ENCODE results near the gene VAT1L.

Gene VAT1L

DNA sequence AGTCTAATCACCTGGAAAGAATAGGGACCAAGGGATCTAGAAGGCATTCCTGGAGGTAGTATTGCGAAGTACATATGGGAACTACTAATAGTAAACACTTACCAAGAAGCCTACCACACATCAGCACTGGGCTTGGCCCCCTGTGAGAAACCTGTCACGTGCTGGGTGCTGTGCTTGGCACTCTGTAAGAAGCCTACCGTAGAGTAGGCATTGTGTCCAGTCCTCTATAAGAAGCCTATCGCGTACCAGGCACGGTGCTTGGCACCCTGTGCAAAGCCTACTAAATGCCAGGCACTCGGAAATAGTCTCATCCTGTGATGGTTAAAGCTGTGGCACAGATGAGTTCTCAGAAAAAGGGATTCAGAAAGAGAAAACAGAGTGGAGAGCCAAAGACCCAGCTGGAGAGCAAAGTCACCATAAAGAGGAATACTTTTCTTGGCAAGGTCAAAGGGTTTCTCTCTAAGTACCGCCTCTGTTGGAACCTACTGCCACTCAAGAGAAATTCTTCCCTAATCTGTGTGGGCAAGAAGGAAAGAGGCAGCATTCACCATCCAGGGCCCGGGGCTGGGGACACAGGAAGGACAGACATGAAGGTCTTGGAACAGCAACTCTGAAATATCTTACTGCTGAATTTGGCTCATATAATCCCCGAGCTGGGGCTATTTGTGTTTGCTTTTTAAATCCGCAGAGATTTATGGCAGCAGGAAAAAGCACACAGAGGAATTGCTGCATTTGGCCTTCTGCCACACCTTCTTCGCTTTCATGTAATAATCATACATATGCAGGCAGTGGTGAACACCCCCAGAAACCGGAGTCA lies 81.8 kb downstream of the VAT1L start:
- DNase-seq (ENCODE audit: low read depth), result no peak

DNA sequence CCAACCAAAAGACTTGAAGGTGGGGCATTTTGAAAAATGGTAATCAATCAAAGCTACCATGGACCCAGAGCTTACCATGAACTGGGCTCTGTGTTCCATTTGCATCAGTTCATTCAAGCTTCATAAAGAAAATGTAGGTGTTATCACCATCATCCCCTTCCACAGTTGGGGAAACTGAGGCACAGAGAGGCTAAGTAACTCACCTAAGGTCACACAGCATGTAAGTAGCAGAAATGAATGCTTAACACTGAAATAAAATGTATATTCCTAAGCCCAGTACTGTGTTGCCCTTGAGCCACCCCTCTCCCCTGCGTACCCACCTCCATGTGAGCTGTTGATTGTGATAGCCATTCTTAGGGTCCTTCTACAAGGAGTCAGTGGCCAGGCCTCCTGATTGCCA lies 83.6 kb downstream of the VAT1L start:
- no peak for DNase-seq (ENCODE audit: low read depth)

DNA sequence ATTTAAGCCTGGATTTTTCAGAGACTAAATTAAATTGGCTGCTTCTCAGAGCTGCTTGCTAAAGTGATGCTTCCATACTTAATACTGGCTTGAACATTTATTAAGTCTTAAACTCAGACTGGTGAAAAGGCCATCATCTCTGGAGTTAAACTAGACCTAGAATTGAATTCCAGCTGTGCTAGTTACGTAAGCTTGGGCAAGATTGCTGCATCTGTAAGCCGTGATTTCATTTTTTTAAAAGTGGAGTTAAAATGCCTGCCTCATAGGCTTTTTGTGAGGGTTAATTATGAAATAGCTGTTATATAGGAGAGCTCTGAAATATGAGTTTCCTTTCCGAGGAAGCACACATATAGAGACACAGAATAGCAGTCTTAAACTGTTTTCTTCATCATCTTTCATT lies 84.7 kb downstream of the VAT1L start:
- DNase-seq (ENCODE audit: low read depth), result no peak

- no peak for DNase-seq (ENCODE audit: low read depth)
These were observed 86.0 kb downstream of the VAT1L start for GRCh38 chr16:77874347-77874746.

DNA sequence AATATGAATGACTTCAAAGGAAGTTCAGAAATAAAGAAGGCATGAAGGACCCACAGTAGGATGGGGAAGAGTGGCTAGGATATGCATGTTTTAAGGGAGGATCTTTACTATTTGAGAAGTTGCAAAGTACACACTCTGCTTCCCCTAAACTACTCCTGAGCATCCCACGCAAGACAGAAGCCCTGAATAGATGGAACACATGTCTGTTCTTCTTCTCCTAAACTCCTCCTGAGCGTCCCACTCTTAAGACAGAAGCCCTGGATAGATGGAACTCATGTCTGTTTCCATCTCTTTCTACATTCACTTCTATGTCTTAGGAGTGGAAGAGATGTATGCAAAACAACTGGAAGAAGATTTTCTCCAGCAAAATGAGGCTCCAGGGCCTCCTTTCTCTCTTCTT lies 88.4 kb downstream of the VAT1L start:
- DNase-seq (ENCODE audit: low read depth), result no peak

DNA sequence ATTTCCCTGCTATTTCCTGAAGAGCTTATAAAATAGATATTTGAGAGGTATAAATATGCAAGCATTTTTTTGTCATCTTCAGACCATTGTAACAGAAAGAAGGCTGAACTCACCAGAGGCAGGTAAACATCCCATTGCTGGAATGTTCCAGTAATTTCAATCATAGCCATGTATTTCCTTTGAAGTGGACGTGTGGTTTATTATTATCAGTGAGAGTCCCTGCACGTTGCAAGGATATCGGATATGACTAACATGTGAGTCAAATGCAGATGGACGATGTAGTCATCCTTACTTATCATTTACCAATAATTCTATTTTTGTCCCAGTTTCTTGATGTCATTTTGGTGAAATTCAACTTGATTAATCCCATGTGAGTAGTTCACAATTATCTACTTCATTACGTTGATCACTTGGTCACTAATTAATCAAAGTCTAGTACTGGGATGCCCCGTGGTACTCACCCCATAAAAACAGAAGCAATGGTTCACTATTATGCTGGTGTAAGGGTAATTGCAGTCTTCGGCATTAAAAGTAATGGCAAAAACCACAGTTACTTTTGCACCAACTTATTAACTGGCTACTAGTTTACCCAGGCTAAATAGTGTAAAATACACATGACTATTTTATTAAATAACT lies 89.5 kb downstream of the VAT1L start:
- DNase-seq (ENCODE audit: low read depth), result no peak

GRCh38 chr16:77881355-77882030 lies 93.1 kb downstream of the VAT1L start:
- DNase-seq (ENCODE audit: low read depth), result no peak

DNA sequence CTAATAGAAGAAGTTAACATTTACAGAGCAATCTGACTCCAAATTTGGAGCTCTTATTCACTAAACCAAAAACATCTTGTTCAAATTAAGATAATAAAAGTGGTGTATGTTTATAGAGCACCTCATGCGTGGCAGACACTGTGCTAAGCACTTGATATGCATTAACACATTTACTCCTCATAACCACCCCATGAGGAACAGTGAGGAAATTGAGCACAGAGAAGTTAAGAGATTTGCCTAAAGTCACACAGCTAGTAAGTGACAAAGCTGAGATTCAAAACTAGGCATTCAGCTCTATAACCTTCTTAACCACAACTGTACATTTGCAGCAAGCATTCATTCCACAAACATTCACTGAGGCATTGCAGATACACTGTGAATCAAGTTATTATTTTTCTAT lies 94.0 kb downstream of the VAT1L start:
- DNase-seq (ENCODE audit: low read depth), result no peak

DNA sequence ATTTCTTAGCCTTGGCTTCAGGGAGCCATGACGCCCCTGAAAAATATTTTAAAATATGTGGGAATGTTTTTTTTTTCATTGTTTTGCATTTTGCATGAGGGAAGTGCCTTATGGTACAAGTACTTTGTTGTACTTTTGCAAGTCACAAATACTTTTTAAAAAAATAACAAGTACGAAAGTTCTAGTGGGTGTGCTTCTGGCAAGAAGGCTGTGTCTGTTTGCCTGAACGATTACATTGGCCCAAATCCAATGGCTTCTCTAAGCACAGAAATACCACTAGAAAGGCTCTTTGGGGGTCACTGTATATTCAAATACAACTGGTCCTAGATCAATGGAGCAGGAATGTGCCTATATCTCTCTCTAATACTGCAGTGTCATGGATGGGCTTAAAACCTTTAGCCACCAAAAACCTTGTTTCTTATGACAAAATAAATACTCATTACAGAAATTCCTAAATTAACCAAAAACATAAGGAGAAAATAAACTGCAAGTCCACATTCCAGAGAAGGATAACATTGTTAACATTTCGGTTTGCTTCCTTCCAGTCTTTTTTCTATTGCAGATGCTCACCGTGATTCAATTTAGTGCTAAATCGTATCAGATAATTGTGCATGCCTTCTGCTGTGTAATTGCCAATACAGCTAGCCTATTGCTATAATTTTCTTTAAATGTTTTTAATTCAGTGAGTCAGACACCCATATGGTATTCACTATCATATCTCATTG lies 97.4 kb downstream of the VAT1L start:
- no peak for DNase-seq (ENCODE audit: low read depth)

- no peak for DNase-seq (ENCODE audit: low read depth)
These were observed 100.5 kb downstream of the VAT1L start for GRCh38 chr16:77888871-77889270.

DNA sequence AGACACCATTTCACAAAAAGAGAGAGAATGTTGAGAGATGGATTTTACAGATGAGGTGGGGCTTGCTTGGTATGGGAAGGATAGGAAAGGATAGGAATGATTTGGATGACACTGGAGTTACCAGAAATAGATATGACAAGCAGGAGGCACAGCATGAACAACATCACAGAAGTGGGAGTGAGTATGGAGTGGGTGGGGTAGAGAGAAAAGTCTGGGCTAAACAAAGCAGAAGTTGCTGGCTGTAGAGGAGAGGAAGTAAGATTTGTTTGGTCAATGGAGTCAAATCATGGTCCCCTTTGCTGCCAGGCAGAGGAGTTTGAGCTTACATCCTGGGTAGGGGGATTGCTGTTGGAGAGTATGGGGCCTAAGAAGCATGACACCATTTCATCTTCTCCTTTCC lies 101.7 kb downstream of the VAT1L start:
- no peak for DNase-seq (ENCODE audit: low read depth)

GRCh38 chr16:77894162-77894561 lies 105.8 kb downstream of the VAT1L start:
- DNase-seq (ENCODE audit: low read depth), result no peak

DNA sequence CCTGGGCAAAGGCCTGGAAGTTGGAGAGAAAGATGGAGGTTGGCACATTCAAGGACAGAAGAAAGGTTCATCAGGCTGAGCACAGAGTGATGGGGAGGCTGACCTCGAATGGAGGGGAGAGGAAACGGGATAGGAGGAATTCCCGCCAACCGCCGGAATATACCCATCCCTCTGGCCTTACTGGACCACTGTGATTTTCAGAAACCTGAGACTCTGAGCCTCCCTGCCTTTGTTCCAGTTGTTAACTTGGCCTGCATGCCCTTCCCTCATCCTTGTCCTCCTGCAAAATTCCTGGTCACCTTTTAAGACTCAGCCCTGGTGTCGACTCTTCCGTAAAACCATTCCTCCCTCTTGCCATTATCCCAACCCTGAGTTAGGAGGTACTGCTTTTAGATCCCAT lies 107.6 kb downstream of the VAT1L start:
- DNase-seq (ENCODE audit: low read depth), result no peak

- no peak for DNase-seq (ENCODE audit: low read depth)
These were observed 108.2 kb downstream of the VAT1L start for GRCh38 chr16:77896415-77897128.

DNA sequence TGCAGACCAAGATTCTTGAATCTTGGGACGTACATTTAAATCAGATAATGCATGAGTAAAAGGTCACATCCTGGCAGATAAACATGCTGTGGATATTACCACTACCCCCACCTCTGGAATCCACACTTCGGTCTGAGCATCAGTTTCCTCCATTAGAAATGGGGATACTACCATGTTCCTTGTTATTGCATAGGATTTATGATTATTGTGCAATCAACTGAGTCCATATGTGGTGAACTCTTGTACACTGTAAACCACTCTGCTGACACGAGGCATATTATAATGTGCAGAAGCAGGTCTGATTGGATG lies 108.7 kb downstream of the VAT1L start:
- DNase-seq (ENCODE audit: low read depth), result no peak

GRCh38 chr16:77897831-77898605 lies 109.7 kb downstream of the VAT1L start:
- no peak for DNase-seq (ENCODE audit: low read depth)

DNA sequence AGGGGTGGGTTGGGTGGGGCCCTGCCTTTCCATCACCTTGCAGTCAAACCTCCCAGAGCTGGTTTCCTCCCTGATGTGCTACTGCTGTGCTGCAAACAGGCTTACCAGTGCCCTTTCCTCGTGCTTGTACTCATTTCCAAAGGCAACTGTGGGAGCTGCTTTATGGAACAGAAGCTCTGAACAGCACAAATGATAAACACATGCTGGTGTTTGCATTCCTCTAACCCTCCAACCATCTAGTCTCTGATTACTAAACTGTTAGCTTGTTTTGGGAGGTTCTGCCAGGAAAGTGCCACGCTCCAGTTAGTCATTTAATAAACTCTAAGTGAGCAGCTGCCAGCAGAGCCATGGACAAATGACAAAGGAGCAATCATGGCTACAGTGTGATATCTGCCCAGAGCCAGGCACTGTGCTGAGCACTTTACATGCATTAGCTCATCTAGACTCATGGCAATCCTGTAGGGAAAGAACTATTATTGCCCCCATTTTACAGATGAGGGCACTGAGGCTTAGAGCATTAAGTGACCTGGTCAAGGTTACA lies 110.4 kb downstream of the VAT1L start:
- no peak for DNase-seq (ENCODE audit: low read depth)

- no peak for DNase-seq (ENCODE audit: low read depth)
These were observed 111.1 kb downstream of the VAT1L start for GRCh38 chr16:77899416-77899815.

GRCh38 chr16:77905374-77905920 lies 117.1 kb downstream of the VAT1L start:
- no peak for DNase-seq (ENCODE audit: low read depth)

GRCh38 chr16:77910021-77910420 lies 121.7 kb downstream of the VAT1L start:
- no peak for DNase-seq (ENCODE audit: low read depth)

GRCh38 chr16:77912617-77913016 lies 124.3 kb downstream of the VAT1L start:
- DNase-seq (ENCODE audit: low read depth), result no peak
